GM19438 (cell line): Measurements from ENCODE around the gene IRX5.
A peak's percentile ranks its signal among the peaks of the same experiment; 100 is the strongest.

Experiments used
- ATAC-seq: cut with Tn5 transposase; IDR thresholded peaks from one replicate; pipeline ENCODE4 v1.9.1; 2021; ENCODE audit warnings: low read depth; ENCODE audit not compliant: unreplicated experiment

IRX5 gene

GRCh38 chr16:54929090-54930004 lies 1.3 kb upstream of the IRX5 start:
- ATAC-seq = peak; percentile 78

- ATAC-seq = no peak
These were observed 129 bp downstream of the IRX5 start for GRCh38 chr16:54930869-54931119.

- ATAC-seq = no peak
These were observed 702 bp downstream of the IRX5 start for GRCh38 chr16:54931120-54932014.

- ATAC-seq = no peak
These were observed 1.5 kb downstream of the IRX5 start for GRCh38 chr16:54932021-54932660.

- no peak for ATAC-seq
These were observed 2.1 kb downstream of the IRX5 start for GRCh38 chr16:54932737-54933254.

GRCh38 chr16:54933281-54934011 lies 2.8 kb downstream of the IRX5 start:
- no peak for ATAC-seq

- ATAC-seq = no peak
These were observed 4.0 kb downstream of the IRX5 start for GRCh38 chr16:54934481-54935265.

GRCh38 chr16:54935266-54935968 lies 4.8 kb downstream of the IRX5 start:
- no peak for ATAC-seq

GRCh38 chr16:54936201-54936978 lies 5.7 kb downstream of the IRX5 start:
- ATAC-seq = no peak

GRCh38 chr16:54936979-54937670 lies 6.5 kb downstream of the IRX5 start:
- no peak for ATAC-seq

- no peak for ATAC-seq
These were observed 7.1 kb downstream of the IRX5 start for GRCh38 chr16:54937671-54938211.

- ATAC-seq = no peak
These were observed 7.8 kb downstream of the IRX5 start for GRCh38 chr16:54938212-54939028.

- ATAC-seq = no peak
These were observed 8.3 kb downstream of the IRX5 start for GRCh38 chr16:54939029-54939346.

- no peak for ATAC-seq
These were observed 9.0 kb downstream of the IRX5 start for GRCh38 chr16:54939510-54940278.

GRCh38 chr16:54940279-54940604 lies 9.6 kb downstream of the IRX5 start:
- no peak for ATAC-seq

- no peak for ATAC-seq
These were observed 11.8 kb downstream of the IRX5 start for GRCh38 chr16:54942353-54942943.
